Activated CD4-positive, alpha-beta T cell treated with anti-CD3 and anti-CD28 coated beads, Interleukin-2, amount 50 U/mL, for 1 hour (primary cell): Measurements from ENCODE around the gene BAIAP3.

Source experiments
- DNase-seq: peaks from one replicate; pipeline ENCODE4 v3.0.0-alpha.2; 2020

BAIAP3 gene

DNA sequence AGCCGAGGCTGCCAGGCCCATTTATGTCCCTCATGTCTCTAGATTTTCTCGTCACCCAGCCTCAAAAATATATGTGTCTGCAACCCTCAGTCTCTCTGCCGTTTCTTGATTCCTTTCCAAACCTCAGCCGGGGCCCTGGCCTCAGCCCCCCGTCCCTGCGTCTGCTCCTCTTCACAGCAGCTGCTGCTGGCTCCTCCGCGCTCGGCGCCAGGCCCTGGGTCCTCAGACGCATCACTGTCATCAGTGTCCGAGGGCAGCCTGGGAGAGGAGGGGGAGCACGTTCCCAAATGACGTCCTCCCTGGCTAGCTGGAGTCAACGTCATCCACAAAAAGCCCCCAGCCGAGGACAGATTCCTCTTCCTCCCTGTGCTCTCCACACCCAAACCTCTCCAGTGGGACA lies 15.9 kb downstream of the BAIAP3 start:
- DNase-seq = no peak

DNA sequence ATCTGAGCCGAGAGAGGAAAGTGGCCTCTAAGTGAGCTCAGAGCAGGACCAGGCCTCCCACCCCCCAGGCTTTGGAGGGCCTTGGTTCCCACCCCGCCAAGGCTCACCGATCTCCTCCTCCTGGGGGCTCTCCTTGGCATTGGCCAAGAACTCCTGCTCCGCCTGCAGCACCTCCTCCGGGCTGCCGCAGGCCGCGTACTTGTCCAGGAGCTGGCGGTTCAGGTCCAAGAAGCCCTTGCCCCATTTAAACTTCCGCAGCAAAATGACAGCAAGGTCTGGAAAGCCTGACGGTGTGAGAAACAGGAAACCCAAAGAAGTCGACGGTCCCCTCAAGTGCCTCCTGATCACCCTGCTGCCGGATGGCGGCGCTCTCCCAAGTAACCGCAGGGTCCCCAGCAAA lies 16.5 kb downstream of the BAIAP3 start:
- no peak for DNase-seq

GRCh38 chr16:1350691-1351090 lies 17.2 kb downstream of the BAIAP3 start:
- no peak for DNase-seq

DNA sequence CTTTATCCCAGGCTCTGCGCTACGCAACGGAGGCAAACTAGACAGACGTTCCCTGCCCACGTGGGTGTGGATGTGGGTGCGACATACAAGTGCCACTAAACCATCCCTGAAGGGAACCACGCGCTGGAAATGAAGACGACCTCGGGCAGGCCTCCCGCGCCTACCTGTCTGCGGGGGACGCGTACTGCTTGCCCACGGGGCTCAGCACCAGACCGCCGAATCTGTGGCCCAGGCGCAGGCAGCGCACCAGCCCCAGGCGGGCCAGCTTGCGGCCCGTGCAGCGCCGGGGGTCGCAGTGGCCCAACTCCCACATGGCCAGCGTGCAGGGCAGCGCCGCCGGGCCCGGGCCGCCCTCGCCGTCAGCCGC lies 17.8 kb downstream of the BAIAP3 start:
- no peak for DNase-seq

GRCh38 chr16:1351582-1352362 lies 18.3 kb downstream of the BAIAP3 start, which contains the start of the genes GNPTG and TSR3:
Gene GNPTG, plus strand, starts transcription at chr16:1351931. Its CDS starts 35 bp downstream, at chr16:1351966.
Gene TSR3, minus strand, starts transcription at chr16:1351878. Its CDS starts 74 bp downstream, at chr16:1351804.
- peak; percentile 79 for DNase-seq

DNA sequence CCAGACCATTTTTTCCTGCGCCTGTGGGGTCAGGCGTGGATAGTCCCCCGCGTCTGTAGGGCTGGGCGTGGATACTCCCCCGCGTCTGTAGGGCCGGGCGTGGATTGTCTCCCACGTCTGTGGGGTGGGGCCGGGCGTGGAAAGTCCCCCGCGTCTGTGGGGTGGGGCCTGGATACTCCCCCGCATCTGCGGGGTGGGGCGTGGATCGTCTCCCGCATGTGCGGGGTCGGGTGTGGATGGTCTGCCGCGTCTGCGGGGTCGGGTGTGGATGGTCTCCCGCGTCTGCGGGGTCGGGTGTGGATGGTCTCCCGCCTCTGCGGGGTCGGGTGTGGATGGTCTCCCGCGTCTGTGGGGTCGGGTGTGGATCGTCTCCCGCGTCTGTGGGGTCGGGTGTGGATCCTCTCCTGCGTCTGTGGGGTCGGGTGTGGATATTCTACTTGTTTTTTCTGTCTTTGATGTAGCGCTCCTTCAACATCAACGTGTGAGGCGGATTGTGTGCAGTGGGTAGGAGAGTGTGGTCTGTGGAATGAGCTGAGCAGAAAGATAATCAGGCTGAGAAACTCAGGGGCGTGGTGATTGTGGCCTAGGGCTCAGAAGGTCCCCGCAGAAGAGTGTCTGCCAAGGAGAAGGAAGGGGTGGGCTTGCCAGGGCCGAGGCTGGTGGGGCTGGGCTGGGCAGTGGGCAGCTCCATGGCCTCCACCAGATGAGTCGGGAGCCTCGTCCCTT lies 21.5 kb downstream of the BAIAP3 start:
- no peak for DNase-seq

- DNase-seq = no peak
Observed at GRCh38 chr16:1355591-1355990, 22.1 kb downstream of the BAIAP3 start.

- DNase-seq = no peak
Observed at GRCh38 chr16:1356061-1356900, 22.8 kb downstream of the BAIAP3 start.

DNA sequence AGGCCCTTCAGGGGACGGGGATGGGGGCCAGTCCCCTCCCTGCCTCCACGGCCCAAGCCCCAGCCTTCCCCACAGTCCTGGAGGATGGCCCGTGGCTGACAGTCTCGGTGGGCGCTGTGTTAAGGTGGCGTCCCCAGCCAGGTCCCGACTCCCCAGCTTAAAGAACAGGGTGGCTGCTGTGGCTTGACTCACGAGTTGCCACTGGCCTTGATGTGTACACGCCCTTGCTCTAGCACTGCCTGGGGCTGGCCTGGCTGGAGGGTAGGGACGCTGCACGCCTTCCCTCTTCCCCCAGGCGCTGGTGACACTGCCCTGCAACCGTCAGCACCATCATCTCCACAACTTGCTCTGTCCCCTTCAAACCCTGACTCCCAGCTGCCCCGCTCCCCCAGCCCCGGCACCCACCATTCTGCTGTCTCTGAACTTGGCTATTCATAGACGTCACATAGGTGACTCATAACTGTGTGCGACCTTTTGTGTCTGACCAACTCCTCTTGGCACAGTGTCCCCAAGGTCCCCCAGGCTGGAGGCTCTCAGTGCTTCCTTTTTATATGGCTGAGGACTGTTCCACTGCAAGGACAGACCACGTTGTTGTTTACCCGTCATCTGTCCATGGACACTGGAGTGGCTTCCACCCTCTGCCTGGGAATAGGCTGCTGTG lies 24.6 kb downstream of the BAIAP3 start:
- no peak for DNase-seq

DNA sequence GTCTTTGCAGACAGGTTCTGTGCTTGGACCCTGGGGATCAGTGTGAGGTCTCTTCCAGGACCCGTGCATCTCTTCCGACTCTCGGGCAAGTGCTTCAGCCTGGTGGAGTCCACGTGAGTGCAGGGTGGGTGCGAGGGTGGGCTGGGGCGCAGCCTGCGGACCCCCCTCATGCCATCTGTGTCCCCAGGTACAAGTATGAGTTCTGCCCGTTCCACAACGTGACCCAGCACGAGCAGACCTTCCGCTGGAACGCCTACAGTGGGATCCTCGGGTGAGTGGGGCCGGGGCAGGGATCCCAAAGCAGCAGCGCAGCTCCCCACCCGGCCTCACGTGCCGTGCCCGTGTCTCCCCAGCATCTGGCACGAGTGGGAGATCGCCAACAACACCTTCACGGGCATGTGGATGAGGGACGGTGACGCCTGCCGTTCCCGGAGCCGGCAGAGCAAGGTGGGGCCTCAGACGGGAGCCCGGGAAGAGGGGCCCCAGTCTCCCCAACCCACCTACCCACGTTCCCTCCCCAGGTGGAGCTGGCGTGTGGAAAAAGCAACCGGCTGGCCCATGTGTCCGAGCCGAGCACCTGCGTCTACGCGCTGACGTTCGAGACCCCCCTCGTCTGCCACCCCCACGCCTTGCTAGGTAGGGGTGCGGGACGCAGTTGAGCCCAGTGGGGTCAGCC lies 28.4 kb downstream of the BAIAP3 start:
- no peak for DNase-seq

GRCh38 chr16:1362807-1363206 lies 29.4 kb downstream of the BAIAP3 start:
- no peak for DNase-seq

- peak; percentile 73 for DNase-seq
Observed at GRCh38 chr16:1363501-1364041, 30.1 kb downstream of the BAIAP3 start.

- DNase-seq = no peak
Observed at GRCh38 chr16:1364510-1364909, 31.1 kb downstream of the BAIAP3 start.

DNA sequence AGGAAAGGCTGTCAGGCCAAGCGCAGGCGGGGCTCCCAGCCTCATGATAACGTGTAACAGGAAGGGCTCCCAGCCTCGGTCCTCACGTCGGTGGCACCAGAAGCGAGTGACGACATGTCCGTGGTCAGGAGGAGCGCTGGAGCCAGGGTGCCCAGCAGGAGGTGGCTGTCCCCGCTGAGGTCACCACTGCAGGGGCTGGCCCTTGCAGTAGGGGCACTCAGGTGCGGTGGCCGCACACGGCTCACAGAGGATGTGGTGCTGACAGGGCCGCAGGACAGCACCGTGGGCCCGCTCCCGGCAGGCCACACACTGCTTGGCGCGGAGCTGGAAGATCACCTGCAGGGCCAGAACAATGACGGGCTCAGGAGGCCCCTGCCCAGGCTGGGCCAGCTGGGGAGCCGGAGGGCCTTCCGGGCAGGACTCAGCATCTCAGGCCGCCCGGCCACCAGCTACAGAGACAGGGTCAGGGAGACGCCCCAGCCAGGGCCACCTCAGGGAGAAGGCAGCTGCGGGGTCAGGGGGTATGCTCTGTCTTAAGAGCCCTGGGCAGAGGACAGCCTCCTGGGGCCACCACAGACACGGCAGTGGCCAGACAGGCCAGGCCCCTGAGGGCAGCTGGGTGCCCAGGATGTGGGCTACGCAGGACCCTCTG lies 32.7 kb downstream of the BAIAP3 start:
- DNase-seq = no peak

- no peak for DNase-seq
Observed at GRCh38 chr16:1366712-1367299, 33.4 kb downstream of the BAIAP3 start.

DNA sequence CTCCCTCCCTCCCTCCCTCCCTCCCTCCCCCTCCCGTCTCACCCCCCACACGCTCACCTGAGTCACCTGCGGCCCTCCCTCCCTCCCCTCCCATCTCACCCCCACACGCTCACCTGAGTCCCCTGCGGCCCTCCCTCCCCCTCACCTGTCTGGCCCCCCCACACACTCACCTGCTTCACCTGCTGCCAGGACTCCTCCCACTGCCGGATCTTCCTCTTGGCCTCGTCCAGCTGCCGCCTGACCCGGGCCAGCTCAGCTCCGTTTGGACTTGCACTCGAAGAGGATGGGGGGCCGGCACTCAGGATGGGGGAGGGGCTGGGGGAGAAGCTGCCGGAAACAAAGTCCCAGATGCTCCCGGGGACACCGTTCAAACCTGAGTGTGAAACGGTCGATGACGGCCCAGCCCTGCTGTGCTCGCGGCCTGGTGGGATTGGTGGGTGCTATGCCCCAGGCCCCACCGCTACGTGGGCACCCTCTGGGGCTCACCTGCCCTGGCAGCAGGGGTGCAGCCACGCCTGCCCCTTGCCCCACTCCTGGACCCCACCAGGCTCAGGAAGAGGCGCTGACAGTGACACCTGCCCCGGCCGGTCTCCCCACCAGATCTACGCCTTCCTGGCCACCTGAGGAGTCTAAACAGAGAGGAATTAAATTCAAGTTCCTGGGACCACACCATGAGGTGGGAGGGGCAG lies 34.2 kb downstream of the BAIAP3 start:
- DNase-seq = no peak

DNA sequence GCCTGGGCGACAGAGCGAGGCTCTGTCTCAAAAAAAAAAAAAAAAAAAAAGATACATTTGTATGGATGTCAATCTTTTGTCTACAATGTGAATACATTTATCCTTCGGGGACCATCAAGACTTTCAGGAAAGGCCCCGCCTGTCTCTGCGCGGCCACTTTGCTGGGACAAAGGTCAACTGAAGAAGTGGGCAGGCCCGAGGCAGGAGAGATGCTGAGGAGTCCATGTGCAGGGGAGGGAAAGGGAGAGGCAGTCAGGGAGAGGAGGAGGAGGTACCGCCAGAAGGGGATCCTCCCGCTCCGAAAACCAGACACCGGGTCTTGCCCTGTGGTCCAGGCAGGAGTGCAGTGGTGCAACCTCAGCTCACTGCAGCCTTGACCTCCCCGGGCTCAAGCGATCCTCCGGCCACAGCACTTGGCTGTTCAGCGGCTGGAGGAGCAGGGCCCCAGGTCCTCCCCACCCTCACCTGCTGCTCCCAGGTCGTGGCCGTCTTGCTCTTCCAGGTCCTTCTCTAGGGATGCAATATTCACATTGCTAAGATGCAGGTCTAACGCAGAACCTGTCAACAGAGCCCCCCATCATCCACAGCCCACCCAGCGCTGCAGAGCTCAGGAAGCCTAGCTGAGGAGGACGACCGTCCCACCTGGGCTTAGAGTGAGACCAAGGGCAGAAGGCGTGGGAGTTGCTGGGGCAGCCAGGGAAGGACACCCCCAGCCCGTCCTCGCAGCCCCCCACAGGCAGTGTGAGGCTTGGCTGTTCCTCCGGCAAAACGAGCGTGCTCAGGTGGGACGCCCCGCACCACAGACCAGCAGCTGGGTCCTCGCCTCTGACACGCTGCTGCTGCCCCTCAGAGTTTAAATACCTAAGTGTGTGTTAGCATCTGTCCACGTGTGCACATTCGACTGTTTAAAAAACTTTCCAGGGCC lies 37.9 kb downstream of the BAIAP3 start:
- DNase-seq = no peak

DNA sequence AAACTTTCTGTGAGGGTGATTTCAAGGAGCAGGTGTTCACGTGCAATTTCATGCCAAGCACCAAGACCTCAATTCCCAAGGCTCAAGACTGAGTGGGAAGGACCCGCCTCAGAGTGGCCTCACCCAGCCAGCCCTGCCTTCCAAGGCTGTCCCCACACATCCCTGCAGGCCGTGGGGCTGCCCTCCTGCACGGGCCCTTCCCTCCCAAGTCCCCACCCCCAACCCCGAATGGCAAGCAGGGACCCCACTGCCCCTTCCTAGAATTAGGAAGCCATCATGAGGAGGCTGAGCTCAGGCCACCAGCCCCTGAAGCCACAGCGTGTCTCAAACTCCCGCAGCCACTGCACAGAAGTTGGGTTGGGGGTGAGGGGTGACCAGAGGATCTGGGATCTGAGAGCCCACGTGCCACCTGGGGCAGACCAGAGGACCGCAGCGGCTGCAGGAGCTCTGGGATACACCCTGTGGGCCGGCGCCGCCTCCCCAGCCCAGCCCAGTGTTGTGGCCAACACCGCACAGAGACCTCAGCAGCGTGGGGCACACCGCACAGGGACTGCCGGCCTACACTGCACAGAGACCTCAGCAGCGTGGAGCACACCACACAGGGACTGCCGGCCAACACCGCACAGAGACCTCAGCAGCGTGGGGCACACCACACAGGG lies 39.0 kb downstream of the BAIAP3 start:
- no peak for DNase-seq
